T-cell (primary cell): ENCODE data around the gene ALG8. TPM values are rescaled to one million over a fixed set of nuclear protein-coding genes. Genes with fewer than 3 reads are reported as not detected.

Source experiments
- ATAC-seq, 4 experiments: fragments of 200-7000 bp in 3 of 4; fragments of 150-1000 bp in 1 of 4; cut with Tn5 transposase; replicated peaks in 1 of 4; 1 replicate in 3 of 4; 2 replicates in 1 of 4; pipeline ENCODE4 v1.10.0; 2021; ENCODE audit warnings: moderate library complexity in 3 of 4, mild to moderate bottlenecking in 2 of 4, moderate number of reproducible peaks in 1 of 4
- CTCF ChIA-PET, 2 donors: fragments of 300-600 bp; sonication (Branson Sonifier 250); formaldehyde crosslinking; loops; one replicate each; lab custom pipeline; 2022; ENCODE audit warnings: antibody characterized with exemption in 2 of 2; lab: Charles Lee
- POLR2A ChIA-PET, 2 donors: fragments of 300-600 bp; sonication (Branson Sonifier 250); formaldehyde crosslinking; loops; one replicate each; lab custom pipeline; 2022; ENCODE audit warnings: antibody characterized with exemption in 2 of 2; lab: Charles Lee
- DNase-seq, 35 experiments: peaks; one replicate each; pipeline versions ENCODE4 v3.0.0 to v3.0.0-alpha.2; 2013 to 2023
- H3K27ac ChIP-seq: one replicate; pipeline ENCODE4 v1.5.1; 2013; ENCODE audit warnings: low read length
- H3K27me3 ChIP-seq, 2 experiments: replicated peaks in 1 of 2; 1 replicate in 1 of 2; 2 replicates in 1 of 2; pipeline versions ENCODE4 v1.6.1 to v1.7.0; 2013; ENCODE audit warnings: low read length in 1 of 2, mixed read lengths in 1 of 2; ENCODE audit not compliant: control insufficient read depth in 2 of 2, insufficient read depth in 2 of 2; ENCODE audit errors: extremely low read depth in 1 of 2
- H3K36me3 ChIP-seq, 2 donors: 1 replicate in 1 of 2; 2 replicates in 1 of 2; pipeline versions ENCODE4 v1.6.1 to v1.7.0; 2013; ENCODE audit warnings: low read length in 1 of 2; ENCODE audit not compliant: control insufficient read depth in 2 of 2, insufficient read depth in 1 of 2; ENCODE audit errors: extremely low read depth in 1 of 2
- H3K4me1 ChIP-seq, 2 experiments: 1 replicate in 1 of 2; 2 replicates in 1 of 2; pipeline versions ENCODE4 v1.6.1 to v1.7.0; 2013; ENCODE audit warnings: low read length in 2 of 2, mixed read lengths in 1 of 2; ENCODE audit not compliant: insufficient read depth in 2 of 2, control insufficient read depth in 1 of 2; ENCODE audit errors: extremely low read depth in 1 of 2
- H3K4me3 ChIP-seq, 2 donors: 1 replicate in 1 of 2; 2 replicates in 1 of 2; pipeline versions ENCODE4 v1.5.1 to v1.7.0; 2013; ENCODE audit warnings: mild to moderate bottlenecking in 2 of 2, low read length in 1 of 2, moderate library complexity in 1 of 2; ENCODE audit not compliant: control insufficient read depth in 1 of 2; ENCODE audit errors: extremely low read depth in 1 of 2
- H3K9me3 ChIP-seq: 2 replicates; pipeline ENCODE4 v1.7.0; 2013
- H3K27ac Mint-ChIP-seq, 2 donors: one replicate each; pipeline ENCODE4 v1.8.0; 2020 to 2021; ENCODE audit warnings: mild to moderate bottlenecking in 2 of 2, mixed read lengths in 2 of 2
- H3K27me3 Mint-ChIP-seq, 2 donors: one replicate each; pipeline ENCODE4 v1.8.0; 2021 to 2022; ENCODE audit warnings: mixed read lengths in 2 of 2
- H3K36me3 Mint-ChIP-seq: one replicate; pipeline ENCODE4 v1.8.0; 2021; ENCODE audit warnings: mixed read lengths
- H3K4me1 Mint-ChIP-seq, 3 donors: one replicate each; pipeline ENCODE4 v1.8.0; 2020 to 2022; ENCODE audit warnings: mixed read lengths in 3 of 3, mild to moderate bottlenecking in 1 of 3
- H3K4me3 Mint-ChIP-seq, 3 donors: one replicate each; pipeline ENCODE4 v1.8.0; 2020 to 2022; ENCODE audit warnings: mild to moderate bottlenecking in 3 of 3, mixed read lengths in 3 of 3, moderate library complexity in 3 of 3
- H3K9me3 Mint-ChIP-seq, 3 donors: one replicate each; pipeline ENCODE4 v1.8.0; 2020 to 2022; ENCODE audit warnings: mixed read lengths in 3 of 3
- WGBS: methylation state at CpG from one replicate; pipeline ENCODE4 v1.1.5; 2013; ENCODE audit warnings: missing lambda C conversion rate; ENCODE audit not compliant: insufficient coverage; 5-methylcytosine and 5-hydroxymethylcytosine counted together
- total RNA-seq, 35 experiments: library from RNA in 6 of 35; stranded (reverse) in 6 of 35; fragments of 120-200 nt in 1 of 35; gene quantifications; one replicate each; pipeline versions ENCODE4 v1.2.1 to v1.2.4 and lab custom pipeline; 2013 to 2026

ALG8 gene
- total RNA-seq, 5 donors from 2014 or later (not counting 1 experiment from before 2014, with no cell fraction given), result 23.1 to 34.1 (median 31.8) TPM

- WGBS, result 99% methylated on average over 7 of the region's 8 CpGs
- no peaks in the 10 kb centered on the region for H3K27me3 ChIP-seq
- ATAC-seq (no peak), DNase-seq (no peak)
- no peaks in the 10 kb centered on the region for H3K27me3 Mint-ChIP-seq
- no peak overlapping the region for H3K4me3 ChIP-seq
- no peaks in the 10 kb centered on the region for H3K9me3 Mint-ChIP-seq
- ChIA-PET POLR2A (interaction anchor here in 1 of 2 donors (0.6 kb wide), 1 partner anchor 8 kb away, joined by 8 read pairs; no protein-coding TSS in a partner anchor), CTCF (no interaction called here)
- H3K4me1 Mint-ChIP-seq, result peaks cover 26 to 42% (median 40%) of the 10 kb centered on the region in 3 donors
- no peaks in the 10 kb centered on the region for H3K36me3 ChIP-seq
- H3K4me1 ChIP-seq, result peaks cover 10 to 34% of the 10 kb centered on the region in 2 experiments
- H3K4me3 Mint-ChIP-seq, result peak overlapping the region in 2 of 3 donors; percentile 87 to 93
- H3K9me3 ChIP-seq, result no peaks in the 10 kb centered on the region
- H3K36me3 Mint-ChIP-seq, result peaks cover 3% of the 10 kb centered on the region
- no peak overlapping the region for H3K27ac ChIP-seq
- H3K27ac Mint-ChIP-seq, result no peak overlapping the region
These were observed 57.3 kb downstream of the ALG8 start for GRCh38 chr11:78082146-78082545.

- DNase-seq, result peak in 6 of 35 experiments; percentile 4 to 23 (median 8)
- Histone ChIP-seq H3K9me3 (no peaks in the 10 kb centered on the region), H3K4me3 (no peak overlapping the region), H3K36me3 (no peaks in the 10 kb centered on the region), H3K27me3 (no peaks in the 10 kb centered on the region), H3K4me1 (peaks cover 12 to 40% of the 10 kb centered on the region in 2 experiments), H3K27ac (no peak overlapping the region)
- no peaks in the 10 kb centered on the region for H3K27me3 Mint-ChIP-seq
- WGBS, result 52% methylated on average over 6 of the region's 6 CpGs
- ATAC-seq, result peak in 1 of 4 experiments; percentile 42
- H3K4me1 Mint-ChIP-seq, result peaks cover 31 to 47% (median 44%) of the 10 kb centered on the region in 3 donors
- peak overlapping the region; percentile 57 to 60 for H3K27ac Mint-ChIP-seq
- H3K36me3 Mint-ChIP-seq, result peaks cover 6% of the 10 kb centered on the region
- H3K4me3 Mint-ChIP-seq, result peak overlapping the region; percentile 87 to 95 (median 93)
- ChIA-PET POLR2A (no interaction called here), CTCF (no interaction called here)
- H3K9me3 Mint-ChIP-seq, result no peaks in the 10 kb centered on the region
These were observed 57.8 kb downstream of the ALG8 start for GRCh38 chr11:78081583-78081982.

GRCh38 chr11:78080818-78081495, 58.5 kb downstream of the ALG8 start:
- WGBS, result 82% methylated on average over 11 of the region's 11 CpGs
- DNase-seq (peak in 3 of 35 experiments; percentile 2 to 12 (median 4)), ATAC-seq (no peak)
- Mint-ChIP-seq H3K36me3 (peaks cover 6% of the 10 kb centered on the region), H3K4me3 (peak overlapping the region; percentile 87 to 95 (median 93)), H3K4me1 (peaks cover 37 to 53% (median 50%) of the 10 kb centered on the region in 3 donors), H3K9me3 (no peaks in the 10 kb centered on the region), H3K27me3 (no peaks in the 10 kb centered on the region), H3K27ac (peak overlapping the region; percentile 60 to 98)
- ChIA-PET POLR2A (interaction anchor here in 1 of 2 donors (0.7 kb wide), 1 partner anchor 494 kb away, joined by 7 read pairs; the partner anchor contains the start of gene NARS2), CTCF (interaction anchor here in 1 of 2 donors (2.1 kb wide), 1 partner anchor 86 kb away, joined by 12 read pairs; the partner anchor contains the start of gene INTS4)
- H3K4me1 ChIP-seq, result peaks cover 14 to 46% of the 10 kb centered on the region in 2 experiments
- peaks cover 2% of the 10 kb centered on the region in 2 donors for H3K36me3 ChIP-seq
- H3K4me3 ChIP-seq, result no peak overlapping the region
- H3K27ac ChIP-seq, result no peak overlapping the region
- H3K9me3 ChIP-seq, result no peaks in the 10 kb centered on the region
- H3K27me3 ChIP-seq, result no peaks in the 10 kb centered on the region

GRCh38 chr11:78080084-78080817, 59.2 kb downstream of the ALG8 start:
- 93% methylated on average over 12 of the region's 23 CpGs for WGBS
- Mint-ChIP-seq H3K27me3 (no peaks in the 10 kb centered on the region), H3K4me1 (peaks cover 42 to 59% (median 56%) of the 10 kb centered on the region in 3 donors), H3K4me3 (peak overlapping the region; percentile 87 to 95 (median 93)), H3K9me3 (no peaks in the 10 kb centered on the region), H3K36me3 (peaks cover 6% of the 10 kb centered on the region), H3K27ac (peak overlapping the region; percentile 86 to 98)
- DNase-seq, result no peak
- Histone ChIP-seq H3K27me3 (no peaks in the 10 kb centered on the region), H3K9me3 (no peaks in the 10 kb centered on the region), H3K36me3 (peaks cover 2 to 6% of the 10 kb centered on the region in 2 donors), H3K27ac (peak overlapping the region; percentile 73), H3K4me3 (peak overlapping the region; percentile 79 to 95), H3K4me1 (peaks cover 16 to 52% of the 10 kb centered on the region in 2 experiments)
- no peak for ATAC-seq
- ChIA-PET POLR2A (interaction anchor here in 1 of 2 donors (0.7 kb wide), 1 partner anchor 495 kb away, joined by 7 read pairs; the partner anchor contains the start of gene NARS2), CTCF (interaction anchor here in 1 of 2 donors (2.1 kb wide), 1 partner anchor 85 kb away, joined by 12 read pairs; the partner anchor contains the start of gene INTS4)

GRCh38 chr11:78079232-78080083, 60.0 kb downstream of the ALG8 start, which contains the start of gene NDUFC2:
TSS of gene NDUFC2 (minus strand) at chr11:78079862. CDS start at chr11:78079744, 118 bp downstream.
- Histone ChIP-seq H3K27ac (peak within 1 kb of the TSS; percentile 73), H3K4me1 (peaks cover 16 to 52% of the 10 kb centered on the region in 2 experiments), H3K9me3 (no peaks in the 10 kb centered on the region), H3K36me3 (peaks cover 2 to 6% of the 10 kb centered on the region in 2 donors), H3K4me3 (peak within 1 kb of the TSS; percentile 79 to 95), H3K27me3 (no peaks in the 10 kb centered on the region)
- peaks cover 50 to 66% (median 61%) of the 10 kb centered on the region in 3 donors for H3K4me1 Mint-ChIP-seq
- under 1% methylated on average over 51 of the region's 68 CpGs for WGBS
- peak within 1 kb of the TSS; percentile 86 to 98 for H3K27ac Mint-ChIP-seq
- peak; percentile 12 to 77 (median 51) for DNase-seq
- H3K36me3 Mint-ChIP-seq, result peaks cover 6% of the 10 kb centered on the region
- H3K27me3 Mint-ChIP-seq, result no peaks in the 10 kb centered on the region
- ChIA-PET POLR2A (interaction anchor here (0.6 to 0.9 kb wide), 3 partner anchors 60 to 127 kb away, joined by 3 read pairs; partner anchors contain the start of gene ALG8 (in 1 of the 2)), CTCF (interaction anchor here (0.5 to 2.1 kb wide), 6 partner anchors 33 to 838 kb away, joined by 3 to 12 read pairs (median 3); partner anchors contain the start of genes INTS4 (in 1 of the 2) and NARS2 (in 1 of the 2))
- no peaks in the 10 kb centered on the region for H3K9me3 Mint-ChIP-seq
- ATAC-seq, result peak; percentile 81 to 87 (median 85)
- H3K4me3 Mint-ChIP-seq, result peak within 1 kb of the TSS; percentile 87 to 95 (median 93)
